ENCODE measurements around the gene KCNQ5.

KCNQ5 gene

GRCh38 chr6:73144516-73144915 lies 522.7 kb downstream of the KCNQ5 start:
- Histone ChIP-seq H3K4me1 (ENCODE audit: control insufficient read depth, insufficient read depth, low read length) (no peaks in the 10 kb centered on the region), H3K4me3 (ENCODE audit: low read depth, low read length) (no peak overlapping the region), H3K27ac (ENCODE audit: extremely low read depth, low read depth, low read length) (no peak overlapping the region), H3K36me3 (ENCODE audit: control insufficient read depth in 2 of 2, insufficient read depth in 1 of 2, low read length in 2 of 2) (no peaks in the 10 kb centered on the region), H3K9me3 (ENCODE audit: control insufficient read depth, insufficient read depth, low read depth, low read length) (no peaks in the 10 kb centered on the region)
- CTCF ChIA-PET, result interaction anchor here (0.9 kb wide), 1 partner anchor 11 kb away, joined by 3 read pairs; no protein-coding TSS in a partner anchor
- POLR2A ChIA-PET, result no interaction called here
- TF ChIP-seq ZNF221 (tag by site-specific recombination; IDR thresholded peaks at IDR 0.05; ENCODE audit: borderline replicate concordance) (no peak), ZBTB11 (tag by site-specific recombination; conservative IDR thresholded peaks at IDR 0.05; ENCODE audit: low read depth) (no peak), ZNF549 (tag by site-specific recombination; IDR thresholded peaks at IDR 0.05) (no peak), EGR2 (tag by site-specific recombination; IDR thresholded peaks at IDR 0.05; ENCODE audit: low read depth) (no peak), ZNF548 (tag by site-specific recombination; IDR thresholded peaks at IDR 0.05) (no peak), ZNF426 (tag by site-specific recombination; IDR thresholded peaks at IDR 0.05) (no peak), YY1 (tag by site-specific recombination; IDR thresholded peaks at IDR 0.05) (no peak)

- no peaks in the 10 kb centered on the region for H3K4me1 ChIP-seq (ENCODE audit: control insufficient read depth, insufficient read depth, low read length)
- no peaks in the 10 kb centered on the region for H3K9me3 ChIP-seq (ENCODE audit: control insufficient read depth, insufficient read depth, low read depth, low read length)
- POLR2A ChIA-PET, result no interaction called here
- no peak overlapping the region for H3K4me3 ChIP-seq (ENCODE audit: low read depth, low read length)
- no peak for TF ChIP-seq SETDB1 (IDR thresholded peaks at IDR 0.05; ENCODE audit: insufficient read length, low read length)
- TF ChIP-seq PRDM1 (tag by site-specific recombination; IDR thresholded peaks at IDR 0.05), result peak; percentile 62
- CTCF ChIA-PET, result no interaction called here
- H3K36me3 ChIP-seq (ENCODE audit: control insufficient read depth in 2 of 2, insufficient read depth in 1 of 2, low read length in 2 of 2), result no peaks in the 10 kb centered on the region
- H3K27ac ChIP-seq (ENCODE audit: extremely low read depth, low read depth, low read length), result no peak overlapping the region
Measured at GRCh38 chr6:73145690-73146089, 523.8 kb downstream of the KCNQ5 start.

GRCh38 chr6:73151732-73152131 lies 529.9 kb downstream of the KCNQ5 start:
- Histone ChIP-seq H3K9me3 (ENCODE audit: control insufficient read depth, insufficient read depth, low read depth, low read length) (no peaks in the 10 kb centered on the region), H3K4me1 (ENCODE audit: control insufficient read depth, insufficient read depth, low read length) (no peaks in the 10 kb centered on the region), H3K4me3 (ENCODE audit: low read depth, low read length) (no peak overlapping the region), H3K27ac (ENCODE audit: extremely low read depth, low read depth, low read length) (no peak overlapping the region), H3K36me3 (ENCODE audit: control insufficient read depth in 2 of 2, insufficient read depth in 1 of 2, low read length in 2 of 2) (no peaks in the 10 kb centered on the region)
- TF ChIP-seq MYNN (tag by site-specific recombination; IDR thresholded peaks at IDR 0.05; ENCODE audit: borderline replicate concordance) (no peak), IKZF3 (tag by site-specific recombination; IDR thresholded peaks at IDR 0.05) (no peak), ZBTB20 (tag by site-specific recombination; IDR thresholded peaks at IDR 0.05) (no peak), ZNF639 (tag by site-specific recombination; IDR thresholded peaks at IDR 0.05) (no peak), SP3 (tag by site-specific recombination; IDR thresholded peaks at IDR 0.05) (no peak), ZNF211 (tag by site-specific recombination; IDR thresholded peaks at IDR 0.05; ENCODE audit: low read depth) (no peak), SP2 (tag by site-specific recombination; IDR thresholded peaks at IDR 0.05) (no peak), HOXC10 (CRISPR knock-in tag; IDR thresholded peaks at IDR 0.05) (no peak), ZNF148 (tag by site-specific recombination; IDR thresholded peaks at IDR 0.05; ENCODE audit: borderline replicate concordance) (no peak), ZNF660 (tag by site-specific recombination; IDR thresholded peaks at IDR 0.05) (no peak), ZNF488 (tag by site-specific recombination; IDR thresholded peaks at IDR 0.05) (no peak)
- ChIA-PET POLR2A (no interaction called here), CTCF (interaction anchor here (0.7 to 2.1 kb wide), 3 partner anchors 175 to 536 kb away, joined by 3 to 8 read pairs (median 4); no protein-coding TSS in a partner anchor)

Data from HEK293 (cell line).